ENCODE data around the gene ZNF789.

The ZNF789 gene

GRCh38 chr7:99473315-99473596 is 566 bp downstream of the ZNF789 start:
- DNase-seq: no peak
- peaks cover 0 to 2% (median 0%) of the 10 kb centered on the region in 3 donors for H3K36me3 ChIP-seq
- no peaks in the 10 kb centered on the region for H3K9me3 ChIP-seq
- no peaks in the 10 kb centered on the region for H3K27me3 ChIP-seq
- peak overlapping the region; percentile 66 to 80 for H3K27ac ChIP-seq
- H3K4me3 ChIP-seq: peak overlapping the region; percentile 69 to 84
- TF ChIP-seq CTCF (IDR thresholded peaks at IDR 0.05): no peak
- intact Hi-C loops (cut with DNase I; ENCODE audit: low total_unique reads): no loop called here
- H3K4me1 ChIP-seq: peaks cover 0 to 11% (median 10%) of the 10 kb centered on the region in 4 donors

GRCh38 chr7:99476107-99476506 is 3.4 kb downstream of the ZNF789 start:
- no peak for TF ChIP-seq CTCF (IDR thresholded peaks at IDR 0.05)
- H3K4me3 ChIP-seq: no peak overlapping the region
- DNase-seq: no peak
- no peaks in the 10 kb centered on the region for H3K9me3 ChIP-seq
- intact Hi-C loops (cut with DNase I; ENCODE audit: low total_unique reads): no loop called here
- H3K27ac ChIP-seq: no peak overlapping the region
- H3K4me1 ChIP-seq: peaks cover 0 to 11% (median 10%) of the 10 kb centered on the region in 4 donors
- H3K27me3 ChIP-seq: no peaks in the 10 kb centered on the region
- peaks cover 0 to 27% (median 10%) of the 10 kb centered on the region in 3 donors for H3K36me3 ChIP-seq

GRCh38 chr7:99478464-99479440 is 6.1 kb downstream of the ZNF789 start:
- peaks cover 0 to 4% (median 3%) of the 10 kb centered on the region in 4 donors for H3K4me1 ChIP-seq
- no peaks in the 10 kb centered on the region for H3K9me3 ChIP-seq
- H3K27ac ChIP-seq: no peak overlapping the region
- no peak overlapping the region for H3K4me3 ChIP-seq
- no peak for TF ChIP-seq CTCF (IDR thresholded peaks at IDR 0.05)
- peaks cover 0 to 40% (median 10%) of the 10 kb centered on the region in 3 donors for H3K36me3 ChIP-seq
- intact Hi-C loops (cut with DNase I; ENCODE audit: low total_unique reads): no loop called here
- no peak for DNase-seq
- no peaks in the 10 kb centered on the region for H3K27me3 ChIP-seq

GRCh38 chr7:99485094-99485493 is 12.4 kb downstream of the ZNF789 start:
- no peak for DNase-seq
- H3K4me3 ChIP-seq: no peak overlapping the region
- intact Hi-C loops (cut with DNase I; ENCODE audit: low total_unique reads): no loop called here
- H3K27ac ChIP-seq: no peak overlapping the region
- peaks cover 0 to 47% (median 16%) of the 10 kb centered on the region in 3 donors for H3K36me3 ChIP-seq
- H3K27me3 ChIP-seq: no peaks in the 10 kb centered on the region
- H3K4me1 ChIP-seq: no peaks in the 10 kb centered on the region
- TF ChIP-seq CTCF (IDR thresholded peaks at IDR 0.05): no peak
- H3K9me3 ChIP-seq: no peaks in the 10 kb centered on the region

- DNase-seq: no peak
- intact Hi-C loops (cut with DNase I; ENCODE audit: low total_unique reads): no loop called here
These were observed 16.5 kb downstream of the ZNF789 start for GRCh38 chr7:99489235-99489634.

More at GRCh38 chr7:99489235-99489634, 16.5 kb downstream of the ZNF789 start:
- H3K27me3 ChIP-seq: no peaks in the 10 kb centered on the region
- TF ChIP-seq CTCF (IDR thresholded peaks at IDR 0.05): no peak
- peaks cover 0 to 12% (median 12%) of the 10 kb centered on the region in 3 donors for H3K9me3 ChIP-seq
- no peaks in the 10 kb centered on the region for H3K4me1 ChIP-seq
- H3K36me3 ChIP-seq: peaks cover 24 to 54% (median 30%) of the 10 kb centered on the region in 3 donors
- no peak overlapping the region for H3K4me3 ChIP-seq
- no peak overlapping the region for H3K27ac ChIP-seq

Data from tibial artery (tissue), 4 donors.